Kidney epithelial cell (primary cell): Measurements from ENCODE around the gene TAF4. TPM values are rescaled to one million over a fixed set of nuclear protein-coding genes. Genes with fewer than 3 reads are reported as not detected.

ENCODE experiments used
- DNase-seq: peaks from one replicate; pipeline ENCODE4 v3.0.0-alpha.2; 2010; ENCODE audit warnings: low read depth
- H3K27me3 ChIP-seq: 2 replicates; pipeline ENCODE4 v1.6.0; 2011; ENCODE audit warnings: low read length; ENCODE audit not compliant: control insufficient read depth, insufficient read depth
- H3K36me3 ChIP-seq: 2 replicates; pipeline ENCODE4 v1.5.1; 2011; ENCODE audit warnings: low read length; ENCODE audit not compliant: control insufficient read depth, insufficient read depth
- H3K4me3 ChIP-seq: 2 replicates; pipeline ENCODE4 v1.5.1; 2011; ENCODE audit warnings: low read depth, mild to moderate bottlenecking, control low read depth, low read length
- CTCF ChIP-seq: IDR thresholded peaks from 2 replicates; pipeline ENCODE4 v1.5.1; 2011; ENCODE audit warnings: mild to moderate bottlenecking, moderate library complexity, low read length, control low read depth, inconsistent platforms; ENCODE audit not compliant: insufficient read depth, poor library complexity, severe bottlenecking
- total RNA-seq: library from RNA; depleted of rRNA; stranded (reverse); fragments of >200 nt; gene quantifications from 2 replicates; pipeline ENCODE4 v1.2.3, GENCODE V29; 2015

TAF4 gene
- total RNA-seq, 1 donor from 2014 or later, result 5.9 TPM

GRCh38 chr20:62003567-62004405, 61.9 kb downstream of the TAF4 start:
- no peak for TF ChIP-seq CTCF
- Histone ChIP-seq H3K27me3 (no peaks in the 10 kb centered on the region), H3K36me3 (peaks cover 1% of the 10 kb centered on the region), H3K4me3 (no peak overlapping the region)
- DNase-seq, result no peak

- no peak overlapping the region for H3K4me3 ChIP-seq
- no peak for TF ChIP-seq CTCF
- no peak for DNase-seq
- H3K36me3 ChIP-seq, result no peaks in the 10 kb centered on the region
- no peaks in the 10 kb centered on the region for H3K27me3 ChIP-seq
Measured at GRCh38 chr20:62002882-62003480, 62.7 kb downstream of the TAF4 start.

GRCh38 chr20:62001178-62001715, 64.4 kb downstream of the TAF4 start:
- TF ChIP-seq CTCF, result no peak

GRCh38 chr20:61998343-61999121, 67.1 kb downstream of the TAF4 start:
- no peak for TF ChIP-seq CTCF
- Histone ChIP-seq H3K27me3 (no peaks in the 10 kb centered on the region), H3K4me3 (no peak overlapping the region), H3K36me3 (no peaks in the 10 kb centered on the region)
- DNase-seq, result no peak

More at GRCh38 chr20:62001178-62001715, 64.4 kb downstream of the TAF4 start:
- Histone ChIP-seq H3K27me3 (no peaks in the 10 kb centered on the region), H3K36me3 (no peaks in the 10 kb centered on the region), H3K4me3 (no peak overlapping the region)
- DNase-seq, result no peak

- Histone ChIP-seq H3K36me3 (no peaks in the 10 kb centered on the region), H3K4me3 (no peak overlapping the region)
Measured at GRCh38 chr20:61997891-61998290, 67.8 kb downstream of the TAF4 start.

More at GRCh38 chr20:61997891-61998290, 67.8 kb downstream of the TAF4 start:
- H3K27me3 ChIP-seq, result no peaks in the 10 kb centered on the region
- TF ChIP-seq CTCF, result no peak
- no peak for DNase-seq
